H1 (cell line): Measurements from ENCODE around the gene OGDH. TPM values are rescaled to one million over a fixed set of nuclear protein-coding genes. Genes with fewer than 3 reads are reported as not detected.

ENCODE experiments used
- TBP ChIP-seq: IDR thresholded peaks from 2 replicates; pipeline ENCODE4 v1.6.1; 2011; ENCODE audit warnings: low read depth, low read length, improper control_type of control experiment
- polyA plus RNA-seq, 7 experiments: library from polyadenylated mRNA; depleted of rRNA in 3 of 7; stranded (reverse) in 5 of 7; unstranded in 2 of 7; fragments of >200 nt in 5 of 7; fragments of 200-250 nt in 2 of 7; gene quantifications; 1 replicate in 5 of 7; 2 replicates in 1 of 7; 4 replicates in 1 of 7; pipeline versions ENCODE4 v1.2.1 to v1.2.3, GENCODE V29; 2011 to 2013; ENCODE audit warnings: missing spikeins in 2 of 7, mixed read lengths in 2 of 7
- total RNA-seq: library from RNA; stranded (reverse); fragmentation: NEBNext Ultra II Directional; extraction: Animal tissue kit (Norgen Biotek cat#: 25700); gene quantifications from 2 replicates; pipeline ENCODE4 v1.2.1, GENCODE V29; 2021

Gene OGDH
- total and polyA plus RNA-seq, 2 of the 8 experiments (the other 6 are each of a cell fraction or from before 2014, with no cell fraction given): 71.6 to 91.6 TPM

DNA sequence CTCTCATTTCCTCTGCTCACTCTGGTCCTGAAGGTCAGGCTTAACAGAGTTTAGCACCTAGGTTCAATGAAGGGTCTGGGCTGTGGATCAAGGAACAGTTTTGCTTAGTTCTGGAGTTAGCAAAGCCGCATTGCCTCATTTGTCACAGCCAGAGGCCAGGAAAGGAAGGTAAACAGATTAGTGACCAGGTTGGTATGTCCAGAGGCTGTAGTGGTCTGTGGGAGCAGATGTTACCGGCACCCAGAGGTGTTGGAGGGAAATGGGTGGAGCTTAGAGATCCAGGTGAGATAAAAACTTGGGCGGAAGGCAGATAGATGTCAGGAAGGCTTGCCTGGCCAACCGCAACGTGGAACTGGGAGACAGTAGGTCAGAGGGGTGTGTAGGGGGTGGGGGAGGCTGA, 105.6 kb downstream of the OGDH start (continued):
- no peak for TF ChIP-seq TBP
